Measurements from ENCODE around the gene NACC2. TPM values are rescaled to one million over a fixed set of nuclear protein-coding genes. Genes with fewer than 3 reads are reported as not detected.

Gene NACC2
- total RNA-seq, 6 experiments from 2014 or later = 38.2 to 46.7 (median 40.2) TPM

- no peaks in the 10 kb centered on the region for H3K36me3 Mint-ChIP-seq (ENCODE audit: low read depth)
- no peak for DNase-seq
- no peak for TF ChIP-seq CTCF (IDR thresholded peaks at IDR 0.05)
- H3K27me3 Mint-ChIP-seq (ENCODE audit: insufficient read depth) = peaks cover 4% of the 10 kb centered on the region
- peaks cover 9% of the 10 kb centered on the region for H3K4me1 Mint-ChIP-seq (ENCODE audit: low read depth)
- no peaks in the 10 kb centered on the region for H3K9me3 Mint-ChIP-seq
- H3K4me3 Mint-ChIP-seq = no peak overlapping the region
- no peak overlapping the region for H3K27ac Mint-ChIP-seq
Measured at GRCh38 chr9:135976531-135976930, 118.6 kb downstream of the NACC2 start.

- H3K4me3 Mint-ChIP-seq = no peak overlapping the region
- H3K9me3 Mint-ChIP-seq = no peaks in the 10 kb centered on the region
- H3K4me1 Mint-ChIP-seq (ENCODE audit: low read depth) = peaks cover 9% of the 10 kb centered on the region
- no peak; the same call in 1 of the 2 replicates for TF ChIP-seq CTCF (IDR thresholded peaks at IDR 0.05)
- no peak overlapping the region for H3K27ac Mint-ChIP-seq
- peaks cover 6% of the 10 kb centered on the region for H3K27me3 Mint-ChIP-seq (ENCODE audit: insufficient read depth)
- no peak for DNase-seq
- no peaks in the 10 kb centered on the region for H3K36me3 Mint-ChIP-seq (ENCODE audit: low read depth)
Measured at GRCh38 chr9:135975834-135976233, 119.3 kb downstream of the NACC2 start.

- no peak overlapping the region for H3K4me3 Mint-ChIP-seq
- no peak overlapping the region for H3K27ac Mint-ChIP-seq
- H3K4me1 Mint-ChIP-seq (ENCODE audit: low read depth) = peaks cover 9% of the 10 kb centered on the region
- peak; percentile 16; the same call in 1 of the 2 replicates for TF ChIP-seq CTCF (IDR thresholded peaks at IDR 0.05)
- no peaks in the 10 kb centered on the region for H3K36me3 Mint-ChIP-seq (ENCODE audit: low read depth)
- H3K9me3 Mint-ChIP-seq = no peaks in the 10 kb centered on the region
- H3K27me3 Mint-ChIP-seq (ENCODE audit: insufficient read depth) = peaks cover 9% of the 10 kb centered on the region
- no peak for DNase-seq
Measured at GRCh38 chr9:135974220-135974573, 120.9 kb downstream of the NACC2 start.

- H3K4me1 Mint-ChIP-seq (ENCODE audit: low read depth) = peaks cover 13% of the 10 kb centered on the region
- H3K4me3 Mint-ChIP-seq = no peak overlapping the region
- no peaks in the 10 kb centered on the region for H3K36me3 Mint-ChIP-seq (ENCODE audit: low read depth)
- H3K27ac Mint-ChIP-seq = no peak overlapping the region
- H3K9me3 Mint-ChIP-seq = no peaks in the 10 kb centered on the region
- DNase-seq = no peak
- no peak for TF ChIP-seq CTCF (IDR thresholded peaks at IDR 0.05)
- peaks cover 9% of the 10 kb centered on the region for H3K27me3 Mint-ChIP-seq (ENCODE audit: insufficient read depth)
Measured at GRCh38 chr9:135973277-135974219, 121.5 kb downstream of the NACC2 start.

- Mint-ChIP-seq H3K27me3 (ENCODE audit: insufficient read depth) (peaks cover 9% of the 10 kb centered on the region), H3K4me1 (ENCODE audit: low read depth) (peaks cover 22% of the 10 kb centered on the region), H3K36me3 (ENCODE audit: low read depth) (no peaks in the 10 kb centered on the region), H3K27ac (no peak overlapping the region), H3K9me3 (no peaks in the 10 kb centered on the region), H3K4me3 (no peak overlapping the region)
- DNase-seq = no peak
- no peak for TF ChIP-seq CTCF (IDR thresholded peaks at IDR 0.05)
Measured at GRCh38 chr9:135971892-135972291, 123.2 kb downstream of the NACC2 start.

Measured in HFFc6 (cell line).